ENCODE measurements around the gene HSPBAP1.

- no peak for TF ChIP-seq POLR2A (IDR thresholded peaks at IDR 0.05)
- TF ChIP-seq CTCF (IDR thresholded peaks at IDR 0.05): no peak
Observed at GRCh38 chr3:122800706-122801237, 7.1 kb upstream of the HSPBAP1 start.
